IPS-18c (cell line): ENCODE measurements around the gene MCMBP.
"Not testable (repeated sequence)": the region's sequence is repeated elsewhere in the genome, so short reads cannot be mapped to it uniquely, and the experiment has no call there.

ENCODE experiments used
- H3K4me3 ChIP-seq: 2 replicates; pipeline ENCODE4 v1.7.0; 2013; ENCODE audit warnings: low read depth, mild to moderate bottlenecking, low read length, moderate library complexity; ENCODE audit not compliant: insufficient read depth
- H3K9me3 ChIP-seq: one replicate; pipeline ENCODE4 v1.6.1; 2013; ENCODE audit warnings: mild to moderate bottlenecking, low read length, moderate library complexity; ENCODE audit not compliant: control insufficient read depth, insufficient read depth

Gene MCMBP

GRCh38 chr10:119888715-119889114, 16.1 kb upstream of the MCMBP start:
- H3K9me3 ChIP-seq, H3K4me3 ChIP-seq: not testable (repeated sequence)

DNA sequence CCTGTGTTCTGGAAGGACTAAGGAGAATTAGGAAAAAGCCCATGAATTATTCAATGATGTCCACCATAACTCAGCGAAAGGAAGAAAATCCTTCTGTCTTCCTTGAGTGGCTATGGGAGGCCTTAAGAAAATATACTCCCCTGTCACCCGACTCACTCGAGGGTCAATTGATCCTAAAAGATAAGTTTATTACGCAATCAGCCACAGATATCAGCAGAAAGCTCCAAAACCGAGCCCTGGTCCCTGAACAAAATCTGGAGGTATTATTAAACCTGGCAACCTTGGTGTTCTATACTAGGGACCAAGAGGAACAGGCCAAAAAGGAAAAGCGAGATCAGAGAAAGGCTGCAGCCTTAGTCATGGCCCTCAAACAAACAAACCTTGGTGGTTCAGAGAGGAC, 13.4 kb upstream of the MCMBP start:
- not testable (repeated sequence) for H3K9me3 ChIP-seq, H3K4me3 ChIP-seq

- H3K9me3 ChIP-seq, H3K4me3 ChIP-seq: not testable (repeated sequence)
These were observed 11.4 kb upstream of the MCMBP start for GRCh38 chr10:119883901-119884611.

DNA sequence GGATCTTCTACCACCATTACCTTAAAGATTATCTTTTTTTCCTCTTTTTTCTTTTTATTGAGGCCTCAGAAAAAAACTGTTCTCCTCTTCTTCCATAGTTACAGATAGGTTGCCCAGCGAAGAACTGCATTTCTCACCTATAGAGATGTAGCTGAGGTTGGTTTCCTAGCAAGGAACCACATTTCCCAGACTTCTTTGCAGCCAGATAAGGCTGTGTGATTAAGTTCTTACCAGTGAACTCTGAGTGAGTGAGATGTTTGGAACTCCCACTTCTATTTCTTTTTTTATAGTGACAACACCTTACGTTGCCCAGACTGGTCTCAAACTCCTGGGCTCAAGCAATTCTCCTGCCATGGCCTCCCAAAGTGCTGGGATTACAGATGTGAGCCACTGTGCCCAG, 5.9 kb upstream of the MCMBP start:
- Histone ChIP-seq H3K4me3 (no peak overlapping the region), H3K9me3 (no peaks in the 10 kb centered on the region)

DNA sequence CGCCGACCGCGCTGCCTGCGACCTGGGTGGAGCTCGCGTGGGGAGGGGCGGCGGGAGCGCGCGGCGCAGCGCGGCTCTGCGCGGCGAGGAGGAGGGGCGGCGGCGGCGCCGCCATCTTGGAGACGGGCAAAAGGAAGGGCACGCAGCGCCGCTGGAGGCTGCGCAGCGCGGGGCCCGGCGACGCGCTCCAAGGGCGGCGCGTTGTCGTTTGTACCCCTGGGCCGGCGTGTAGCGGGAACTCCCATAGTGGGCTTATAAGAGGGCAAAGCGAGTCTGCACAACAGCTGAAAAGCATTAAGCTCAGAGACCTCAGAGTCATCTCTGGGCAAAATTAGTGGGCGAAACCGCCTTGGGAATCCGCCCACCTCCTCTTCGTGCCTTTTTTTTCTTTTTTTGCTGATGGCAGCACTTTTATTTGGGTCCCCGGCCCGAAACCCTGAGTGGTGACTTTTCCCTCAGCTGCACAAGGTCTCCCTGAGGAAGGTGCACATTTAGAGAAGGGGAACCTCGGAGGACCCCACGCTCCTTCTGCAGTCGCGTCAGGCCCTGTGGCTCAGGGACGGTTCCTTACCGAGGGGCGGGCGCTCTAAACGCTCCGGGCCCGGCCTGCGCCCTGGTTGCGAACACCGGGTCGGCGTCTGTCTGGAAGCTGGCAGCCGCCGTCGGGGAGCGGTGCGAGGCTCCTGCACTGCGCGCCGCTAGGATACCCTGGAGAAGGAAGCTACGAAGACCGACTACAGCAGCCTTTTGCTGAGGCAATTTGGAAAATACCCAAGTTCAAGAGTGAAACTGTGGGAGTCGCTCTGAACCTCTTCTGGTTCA, 428 bp upstream of the MCMBP start:
- Histone ChIP-seq H3K9me3 (no peaks in the 10 kb centered on the region), H3K4me3 (peak overlapping the region; percentile 81)

- Histone ChIP-seq H3K9me3 (no peaks in the 10 kb centered on the region), H3K4me3 (peak overlapping the region; percentile 81)
These were observed 598 bp downstream of the MCMBP start for GRCh38 chr10:119871881-119872609.

GRCh38 chr10:119869398-119869797, 3.2 kb downstream of the MCMBP start:
- H3K4me3 ChIP-seq, H3K9me3 ChIP-seq: not testable (repeated sequence)

DNA sequence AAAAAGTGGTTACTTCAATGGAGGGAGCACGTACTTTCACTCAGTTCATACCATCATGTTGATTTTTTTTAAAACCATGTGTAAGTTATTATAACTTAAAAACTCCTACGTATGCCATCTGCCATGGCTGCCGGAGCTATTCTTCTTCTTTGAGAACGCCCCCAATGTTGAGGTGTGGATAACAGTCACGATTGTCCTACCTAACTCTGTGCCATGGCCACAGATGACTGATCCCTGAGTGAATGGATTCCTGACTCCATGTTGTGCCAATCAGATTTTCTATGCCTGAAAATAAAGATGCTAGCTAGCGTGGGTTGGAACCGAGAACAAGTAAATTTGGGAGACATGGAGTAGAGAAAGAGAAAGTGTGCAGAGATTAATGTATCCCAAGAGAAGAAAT, 5.3 kb downstream of the MCMBP start:
- no peaks in the 10 kb centered on the region for H3K9me3 ChIP-seq
- no peak overlapping the region for H3K4me3 ChIP-seq

GRCh38 chr10:119865699-119866240, 6.9 kb downstream of the MCMBP start:
- H3K9me3 ChIP-seq = no peaks in the 10 kb centered on the region

GRCh38 chr10:119863951-119864565, 8.6 kb downstream of the MCMBP start:
- no peak overlapping the region for H3K4me3 ChIP-seq

More at GRCh38 chr10:119865699-119866240, 6.9 kb downstream of the MCMBP start:
- H3K4me3 ChIP-seq = no peak overlapping the region

DNA sequence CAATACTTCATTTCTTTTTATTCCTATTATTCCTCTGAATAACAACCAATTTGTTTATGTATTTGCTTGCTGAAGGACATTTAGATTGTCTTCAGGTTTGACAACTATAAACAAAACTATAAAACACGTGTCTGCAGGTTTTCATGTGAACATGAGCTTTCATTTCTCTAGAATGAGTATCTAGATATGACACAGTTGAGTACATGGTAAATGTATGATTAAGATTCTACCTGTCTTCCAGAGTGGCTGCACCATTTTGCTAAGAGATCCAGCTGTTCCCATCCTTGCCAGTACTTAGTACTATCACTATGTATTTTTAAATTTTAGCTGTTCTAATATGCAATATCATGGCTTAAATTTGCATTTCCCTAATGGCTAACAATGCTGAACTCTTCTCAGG, 10.1 kb downstream of the MCMBP start:
- Histone ChIP-seq H3K9me3 (no peaks in the 10 kb centered on the region), H3K4me3 (no peak overlapping the region)

More at GRCh38 chr10:119863951-119864565, 8.6 kb downstream of the MCMBP start:
- no peaks in the 10 kb centered on the region for H3K9me3 ChIP-seq

DNA sequence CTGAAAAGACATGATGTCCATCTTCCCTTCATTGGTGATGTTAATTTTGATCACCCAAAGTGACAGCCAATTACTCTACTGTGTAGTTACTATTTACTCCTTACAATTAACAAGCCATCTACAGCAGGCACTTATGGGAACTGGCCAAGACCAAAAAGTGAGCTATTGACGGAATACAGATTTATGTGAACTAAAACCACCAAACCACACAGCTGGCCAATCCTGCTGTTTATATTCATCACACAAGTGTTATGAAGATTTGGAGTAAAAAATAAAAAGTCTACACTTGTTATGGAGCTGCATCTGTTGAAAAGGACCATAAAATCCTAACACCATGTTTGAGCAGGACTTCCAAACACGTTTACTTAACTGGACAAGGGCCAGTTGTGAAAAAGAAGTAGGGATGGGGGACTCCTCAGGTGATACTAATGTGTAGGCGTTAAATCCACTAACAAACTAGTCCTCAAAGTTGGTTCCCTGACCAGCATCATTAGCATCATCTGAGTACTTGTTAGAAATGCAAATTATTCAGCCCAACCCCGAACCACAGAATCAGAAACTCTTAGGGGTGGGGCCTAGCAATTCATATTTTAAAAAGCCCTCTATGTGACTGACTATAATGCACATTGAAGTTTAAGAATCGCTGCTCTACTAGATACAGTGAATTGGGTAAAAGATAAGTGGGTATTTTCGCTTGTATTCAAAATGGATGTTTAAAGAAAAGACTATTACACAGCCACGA, 11.6 kb downstream of the MCMBP start:
- Histone ChIP-seq H3K9me3 (no peaks in the 10 kb centered on the region), H3K4me3 (no peak overlapping the region)

DNA sequence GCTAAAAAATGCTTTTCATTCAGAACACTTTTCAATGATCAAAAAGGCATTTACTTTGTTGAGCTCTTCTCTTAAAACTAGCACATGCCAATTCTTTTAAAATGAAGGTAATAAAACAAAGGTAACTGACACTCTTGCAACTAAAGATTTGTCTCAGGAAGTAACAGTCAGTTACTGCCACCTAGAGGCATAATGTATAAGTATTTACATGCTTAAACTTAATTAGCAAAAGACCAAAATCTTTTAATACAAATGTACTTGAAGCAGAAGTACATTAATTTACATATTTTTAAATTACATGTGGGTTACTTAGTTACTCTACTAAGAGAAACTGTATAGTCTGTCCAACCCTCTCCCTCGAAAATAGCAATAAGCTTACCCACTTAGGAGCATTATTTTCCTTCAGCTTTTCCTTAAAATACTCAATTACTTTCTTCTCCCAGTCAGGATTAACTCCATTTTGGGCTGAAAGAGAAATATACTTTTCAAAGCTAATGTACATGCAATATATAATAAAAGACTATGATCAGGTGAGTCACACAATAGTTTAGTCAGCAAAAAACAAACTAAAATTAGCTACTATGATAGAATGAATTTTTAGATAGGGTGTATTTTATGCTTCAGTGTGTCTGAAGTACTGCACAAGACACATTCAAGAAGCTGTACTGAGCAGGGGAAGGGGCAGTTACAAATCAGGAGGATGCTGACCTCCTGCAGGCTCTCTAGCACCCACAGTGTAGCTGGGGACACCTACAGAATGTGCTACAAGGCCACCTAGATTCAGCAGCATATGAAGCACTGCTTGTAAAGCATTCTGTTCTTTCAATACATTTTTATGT, 13.0 kb downstream of the MCMBP start:
- Histone ChIP-seq H3K9me3 (no peaks in the 10 kb centered on the region), H3K4me3 (no peak overlapping the region)

DNA sequence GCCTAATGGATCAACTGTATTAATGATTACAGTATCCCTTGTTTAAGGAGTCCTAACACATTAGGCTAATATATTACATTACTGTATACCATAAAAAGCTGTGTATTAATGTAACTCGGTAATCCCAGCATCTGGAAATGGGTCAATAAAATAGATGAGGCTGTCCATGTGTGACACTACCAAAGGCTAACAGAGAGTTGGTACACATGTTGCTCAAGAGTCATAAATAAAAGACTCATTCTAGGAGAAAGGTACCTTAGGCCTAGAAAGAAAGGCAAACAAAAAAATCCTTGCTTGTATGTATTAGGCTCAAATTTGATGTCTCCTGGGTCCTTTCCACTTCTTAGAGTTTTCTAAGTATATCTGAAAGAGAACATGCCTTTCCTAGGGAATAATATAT, 14.6 kb downstream of the MCMBP start:
- Histone ChIP-seq H3K9me3 (no peaks in the 10 kb centered on the region), H3K4me3 (no peak overlapping the region)

DNA sequence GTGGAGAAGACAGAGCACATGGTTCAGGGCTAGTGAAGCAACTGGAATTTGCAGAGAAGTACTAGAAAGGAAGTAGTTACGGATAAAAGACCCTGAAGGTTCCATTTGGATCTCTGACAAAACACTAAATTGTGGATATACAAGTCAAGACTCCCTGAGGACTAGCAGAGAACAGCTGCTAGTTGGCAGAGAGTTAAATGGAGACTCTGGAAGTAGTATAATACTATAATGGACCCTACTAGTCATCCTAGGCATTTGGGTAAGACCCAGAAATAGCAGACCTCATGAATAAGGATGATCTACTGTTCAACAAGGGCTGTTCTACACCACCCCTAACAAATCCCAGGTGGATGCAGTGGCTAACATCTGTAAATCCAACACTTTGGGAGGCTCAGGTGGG, 19.1 kb downstream of the MCMBP start:
- no peaks in the 10 kb centered on the region for H3K9me3 ChIP-seq
- H3K4me3 ChIP-seq = no peak overlapping the region

- H3K4me3 ChIP-seq = no peak overlapping the region
- H3K9me3 ChIP-seq = no peaks in the 10 kb centered on the region
These were observed 19.8 kb downstream of the MCMBP start for GRCh38 chr10:119852822-119853221.
